HG03442 (cell line): ENCODE results near the gene CUEDC2.

ENCODE experiments used
- ATAC-seq: cut with Tn5 transposase; IDR thresholded peaks from one replicate; pipeline ENCODE4 v1.9.1; 2021; ENCODE audit warnings: mild to moderate bottlenecking, moderate library complexity; ENCODE audit not compliant: unreplicated experiment

The CUEDC2 gene

DNA sequence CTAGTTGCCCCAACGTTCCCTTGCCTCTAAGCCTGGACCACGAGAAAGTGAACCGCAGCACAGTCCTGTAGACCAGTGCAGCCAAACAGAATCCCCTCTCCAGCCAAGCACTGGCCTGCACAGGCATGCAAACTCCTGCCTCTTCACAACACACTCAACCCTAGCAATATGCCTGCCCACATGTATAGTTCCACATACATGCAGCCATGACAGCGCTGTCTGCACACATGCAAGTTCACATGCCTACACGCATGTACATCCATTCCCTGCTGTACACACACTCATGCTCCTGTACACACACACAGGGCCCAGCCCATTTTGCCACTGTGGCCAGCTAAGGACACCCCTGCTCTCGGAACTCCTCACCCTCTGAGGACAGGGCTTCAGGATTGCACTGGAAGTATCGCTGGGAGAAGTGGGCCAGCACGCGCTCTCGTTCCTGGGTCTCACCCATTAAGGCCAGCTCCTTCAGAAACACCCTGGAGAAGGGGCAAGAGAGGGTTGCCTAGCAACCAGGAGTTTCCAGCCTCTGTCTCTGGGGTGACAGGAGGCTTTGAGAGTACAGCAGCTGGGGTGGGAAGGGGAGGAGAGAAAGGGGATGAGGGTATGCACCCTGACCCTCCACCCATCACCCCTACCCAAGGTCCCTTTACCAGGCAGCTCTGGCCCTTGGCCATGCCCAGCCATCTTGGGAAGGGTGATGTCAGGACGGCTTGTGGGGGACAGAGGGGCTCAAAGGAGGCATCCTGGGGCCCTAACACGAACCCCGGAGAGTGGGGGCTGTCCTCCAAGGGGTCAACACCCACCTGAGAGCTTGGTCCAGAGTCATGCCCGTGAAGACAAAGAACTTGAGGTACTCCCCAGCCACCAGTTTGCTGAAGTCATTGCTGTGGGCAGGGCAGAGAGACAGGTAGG lies 20.8 kb downstream of the CUEDC2 start:
- ATAC-seq: no peak

DNA sequence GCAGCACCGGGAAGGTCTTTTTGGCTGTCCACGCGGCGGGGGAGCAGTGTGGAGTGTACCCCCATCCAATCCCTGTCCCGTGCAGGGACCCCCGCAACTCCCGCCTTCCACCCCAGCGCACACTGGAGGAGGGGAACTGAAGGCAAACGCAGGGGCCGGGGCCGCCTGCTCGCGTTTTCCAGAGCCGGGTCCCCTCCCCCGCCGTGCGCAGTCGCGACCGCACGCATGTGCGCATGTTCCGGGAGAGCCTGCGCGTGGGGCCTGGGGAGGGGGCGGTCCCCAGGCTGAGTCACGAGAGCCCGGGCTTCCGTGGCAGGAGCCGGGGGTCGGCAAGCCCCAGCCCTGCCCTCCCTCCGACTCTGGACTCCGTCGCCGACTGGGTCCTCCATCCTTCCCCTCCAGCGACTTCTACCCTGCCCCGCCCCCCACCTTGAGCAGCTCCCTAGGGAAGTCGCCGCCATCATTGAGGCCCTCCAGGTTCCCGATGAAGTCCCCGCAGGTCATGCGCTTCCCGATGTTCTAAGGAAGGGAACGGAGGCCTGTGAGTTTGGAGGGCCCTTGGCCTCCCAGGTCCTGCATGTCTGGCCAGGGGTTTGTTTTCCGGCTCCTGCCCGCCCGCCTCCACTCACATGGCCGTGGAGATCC lies 21.8 kb downstream of the CUEDC2 start:
- no peak for ATAC-seq

DNA sequence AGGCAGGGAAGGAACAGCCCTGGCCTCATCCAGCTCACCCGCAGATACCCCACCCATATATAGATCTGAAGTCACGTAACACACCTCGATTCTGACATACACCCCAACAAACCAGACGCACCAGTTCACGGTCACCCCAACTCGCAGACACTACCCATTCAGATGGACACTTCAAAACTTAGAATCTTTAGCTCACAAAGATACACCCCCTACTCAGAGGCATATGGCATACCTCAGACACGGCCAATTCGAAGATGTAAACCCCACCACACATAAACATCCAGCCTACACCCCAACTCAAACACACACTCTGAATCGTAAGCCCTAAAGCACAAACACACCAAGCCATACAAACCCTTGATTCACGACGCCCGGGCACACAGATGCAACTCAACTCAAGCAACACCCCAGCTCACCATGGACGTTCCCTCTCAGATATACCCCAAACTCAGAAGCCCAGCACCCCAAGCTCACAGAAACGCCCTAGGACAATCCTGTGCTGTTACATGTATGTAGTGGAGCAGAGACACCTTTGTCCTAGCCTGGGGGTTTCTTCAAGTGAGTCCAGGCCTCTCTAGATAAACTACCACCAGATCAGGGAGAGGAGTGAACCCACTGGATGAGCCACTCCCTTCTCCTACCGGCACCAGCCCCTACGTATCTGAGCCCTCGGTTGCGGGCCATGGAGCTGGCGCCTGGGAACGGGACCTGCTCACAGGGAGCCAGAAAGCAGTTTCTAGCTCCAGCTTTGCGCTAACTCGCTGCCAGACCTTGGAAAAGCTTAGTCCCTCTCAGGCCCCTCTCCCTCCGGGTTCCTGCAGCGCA lies 22.6 kb downstream of the CUEDC2 start:
- ATAC-seq: no peak

DNA sequence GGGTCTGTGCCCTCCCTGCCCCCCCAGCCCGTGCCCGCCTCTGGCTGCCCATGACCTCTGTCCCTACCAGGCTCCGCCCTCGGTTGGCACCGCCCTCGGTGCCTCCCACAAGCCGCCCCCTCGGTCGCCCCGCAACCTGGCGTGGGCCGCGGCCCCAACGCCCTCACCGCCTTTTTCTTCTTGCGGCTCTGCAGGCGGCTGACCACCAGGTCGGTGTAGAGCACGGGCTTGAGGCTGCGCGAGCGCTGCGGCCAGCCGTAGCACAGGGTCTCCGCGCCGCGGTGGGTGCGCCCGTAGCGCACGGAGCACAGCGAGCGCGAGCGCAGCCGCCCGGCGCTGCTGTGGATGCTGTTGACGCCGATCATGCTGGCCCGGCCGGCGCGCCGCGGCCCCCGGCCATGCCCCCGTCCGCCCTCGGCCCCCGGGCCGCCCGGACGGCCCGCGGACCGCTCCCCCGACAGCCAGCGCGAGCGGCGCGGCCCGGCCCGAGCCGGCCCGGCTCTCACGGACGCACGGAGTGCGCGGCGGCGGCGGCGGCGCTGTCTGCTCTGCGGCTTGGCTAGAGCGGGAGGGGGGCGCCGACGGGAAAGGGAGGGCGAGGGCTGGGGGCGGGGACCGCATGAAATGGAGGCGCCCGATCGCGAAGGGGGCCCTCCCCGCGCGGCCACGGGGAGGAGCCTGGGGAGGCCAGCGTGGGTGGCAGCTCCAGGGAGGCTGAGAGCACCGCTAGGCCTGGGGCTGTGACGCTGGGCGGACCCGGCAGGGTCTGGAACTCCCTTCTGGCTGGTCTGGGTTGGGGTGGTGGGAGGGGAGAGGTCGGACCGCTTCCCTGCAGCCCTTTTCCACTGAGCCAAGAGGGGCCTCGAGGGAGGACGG lies 23.4 kb downstream of the CUEDC2 start:
- ATAC-seq: no peak

DNA sequence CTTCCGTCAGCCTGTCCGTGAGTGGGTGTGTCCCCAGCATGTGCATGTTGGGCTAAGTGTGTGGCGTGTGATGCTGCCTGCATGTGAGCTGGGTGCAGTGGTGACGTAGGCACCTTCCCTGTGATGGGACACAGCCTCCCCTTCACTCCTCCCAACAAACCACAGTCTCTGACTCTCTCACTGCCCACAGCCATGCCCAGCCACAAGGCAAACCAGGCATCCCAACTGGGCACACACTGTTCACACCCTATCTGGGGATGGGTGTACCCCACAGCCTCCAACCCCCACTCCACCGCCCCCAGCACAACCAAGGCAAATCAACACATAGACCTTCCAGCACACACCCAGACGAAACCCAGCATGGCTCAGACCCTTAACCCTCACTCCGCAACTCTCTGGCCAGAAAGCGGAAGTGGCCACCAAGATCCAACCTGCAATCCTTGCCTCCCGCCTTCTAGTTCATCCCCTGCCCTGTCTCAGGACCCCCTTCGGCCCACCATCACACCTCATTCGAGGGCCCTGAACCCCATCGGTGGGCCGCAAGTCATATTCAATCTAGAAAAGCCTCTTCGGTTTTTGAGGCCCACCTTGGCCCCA lies 24.1 kb downstream of the CUEDC2 start:
- ATAC-seq: no peak

DNA sequence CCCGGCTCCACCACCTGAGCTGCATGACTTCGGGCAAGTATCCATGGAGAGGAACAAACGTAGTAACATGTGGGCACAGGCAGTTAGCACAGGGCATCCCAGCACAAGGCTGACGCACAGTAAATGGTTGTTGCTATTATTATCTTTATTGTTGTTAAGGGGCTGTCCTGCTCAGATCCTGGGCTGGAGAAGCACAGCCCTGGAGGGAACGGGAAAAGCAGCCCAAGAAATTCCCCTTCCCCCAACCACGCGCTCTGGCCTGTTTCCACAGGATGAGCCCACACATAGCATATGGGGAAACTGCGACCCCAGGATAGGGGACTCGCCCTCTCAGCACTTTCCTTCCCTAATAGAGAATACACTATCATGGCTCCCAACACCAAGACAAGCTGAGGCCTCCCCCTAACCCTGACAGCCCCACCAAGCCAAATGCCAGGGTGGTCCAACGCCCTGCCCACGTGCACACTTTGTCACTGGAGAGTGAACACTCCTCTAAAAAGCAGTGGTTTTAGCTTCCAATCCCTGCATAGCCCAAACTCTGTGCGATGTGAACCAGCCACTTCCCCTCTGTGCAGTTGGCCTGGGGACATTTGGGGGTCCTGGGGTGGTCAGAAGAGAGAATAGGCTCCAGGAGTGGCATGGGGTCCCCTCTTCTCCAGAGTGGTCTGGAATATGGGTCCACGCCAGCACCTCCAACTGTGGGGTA lies 24.8 kb downstream of the CUEDC2 start:
- ATAC-seq: no peak

DNA sequence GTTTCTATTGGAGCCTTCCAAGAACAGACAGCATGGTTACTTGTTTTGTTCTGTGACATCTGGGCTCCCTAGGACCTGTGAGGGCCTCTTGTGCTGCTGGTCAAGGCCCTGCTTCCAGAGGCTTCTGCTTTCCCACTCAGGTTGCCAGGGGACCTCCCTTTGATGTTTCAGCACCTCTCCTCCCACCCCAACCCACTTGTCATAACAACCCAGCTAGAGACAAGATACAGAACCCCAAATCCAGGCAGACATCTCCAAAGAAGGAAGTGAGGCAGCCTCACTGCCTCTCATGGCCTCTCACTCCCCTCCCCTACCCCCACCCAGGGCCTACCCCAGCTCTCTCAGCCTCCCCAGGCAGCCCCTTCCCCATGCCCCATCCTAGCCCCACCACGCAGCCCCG lies 25.6 kb downstream of the CUEDC2 start:
- no peak for ATAC-seq

DNA sequence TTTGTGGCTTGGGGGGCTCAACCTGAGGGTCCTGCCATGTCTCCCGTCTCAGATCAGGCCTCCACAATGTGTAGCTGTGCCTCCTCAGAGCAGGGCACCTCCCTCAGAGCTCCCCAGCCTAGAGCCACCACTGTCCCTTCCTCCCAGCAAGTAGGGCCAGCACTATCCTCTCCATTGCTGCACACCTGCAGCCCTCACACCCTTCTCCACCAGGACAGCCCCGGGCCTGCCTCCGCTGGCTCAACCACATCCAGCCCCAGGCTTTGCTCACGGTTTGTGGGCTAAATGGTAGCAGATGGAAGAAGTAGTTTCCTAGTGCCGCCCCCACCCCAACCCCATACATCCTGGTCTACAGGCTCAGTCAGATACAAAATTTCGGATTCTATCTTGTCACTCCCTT lies 26.7 kb downstream of the CUEDC2 start:
- no peak for ATAC-seq

DNA sequence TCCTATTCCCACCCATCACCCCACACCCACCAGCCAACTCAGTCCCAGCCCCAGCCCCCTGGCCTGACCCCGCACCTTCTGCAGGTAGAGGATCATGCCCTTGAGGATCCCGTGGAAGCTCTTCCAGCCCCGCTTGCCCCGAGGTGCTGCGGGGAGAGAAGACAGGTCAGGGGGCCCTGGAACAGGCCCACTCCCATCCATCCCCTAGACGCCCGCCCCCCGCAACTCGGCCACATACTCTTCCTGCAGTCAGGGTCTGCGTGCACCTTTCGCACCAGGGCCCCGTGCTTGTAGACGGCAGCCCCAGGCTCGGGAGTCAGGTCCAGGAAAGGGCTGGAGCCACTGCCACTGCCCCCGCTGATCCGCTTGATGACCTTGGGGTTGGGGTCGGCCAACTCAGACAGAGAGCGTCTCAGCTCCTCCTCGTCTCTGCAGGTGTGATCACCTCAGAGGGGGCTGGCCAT lies 27.2 kb downstream of the CUEDC2 start:
- ATAC-seq: no peak

DNA sequence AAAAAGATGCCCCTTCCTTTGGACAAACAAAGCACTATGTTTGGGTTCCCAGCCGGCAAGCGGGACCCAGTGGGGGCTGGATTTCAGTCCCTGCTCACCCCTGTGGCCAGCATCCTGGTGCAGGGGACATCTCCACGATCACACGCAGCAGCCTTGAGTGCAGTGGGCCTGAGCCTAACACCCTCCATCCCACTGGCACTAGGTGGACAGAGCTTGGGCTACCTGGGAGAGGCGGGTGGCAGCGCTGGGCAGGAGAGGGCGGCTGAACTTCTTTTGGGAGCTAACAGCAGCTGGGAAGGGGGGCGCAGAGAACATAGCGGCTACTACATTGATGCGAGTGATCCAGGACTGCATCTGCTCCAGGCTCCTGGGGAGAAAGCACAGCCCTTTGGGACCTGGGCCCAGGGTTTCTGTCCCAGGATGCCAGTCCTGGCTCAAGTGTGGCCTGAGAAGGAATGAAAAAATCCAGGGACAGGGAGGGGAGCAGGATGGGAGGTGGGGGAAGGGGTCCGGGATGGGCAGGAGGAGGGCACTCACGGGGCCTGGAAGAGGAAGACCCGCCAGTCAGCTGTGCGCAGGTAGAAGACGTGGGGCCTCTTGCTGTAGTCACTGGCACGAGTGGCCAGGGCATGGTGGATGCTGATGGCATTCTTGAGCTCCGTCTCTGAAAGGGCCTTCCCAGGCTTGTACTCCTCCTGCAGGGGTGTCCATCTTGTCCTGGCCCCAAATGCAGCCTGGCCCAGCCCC lies 27.8 kb downstream of the CUEDC2 start:
- no peak for ATAC-seq

DNA sequence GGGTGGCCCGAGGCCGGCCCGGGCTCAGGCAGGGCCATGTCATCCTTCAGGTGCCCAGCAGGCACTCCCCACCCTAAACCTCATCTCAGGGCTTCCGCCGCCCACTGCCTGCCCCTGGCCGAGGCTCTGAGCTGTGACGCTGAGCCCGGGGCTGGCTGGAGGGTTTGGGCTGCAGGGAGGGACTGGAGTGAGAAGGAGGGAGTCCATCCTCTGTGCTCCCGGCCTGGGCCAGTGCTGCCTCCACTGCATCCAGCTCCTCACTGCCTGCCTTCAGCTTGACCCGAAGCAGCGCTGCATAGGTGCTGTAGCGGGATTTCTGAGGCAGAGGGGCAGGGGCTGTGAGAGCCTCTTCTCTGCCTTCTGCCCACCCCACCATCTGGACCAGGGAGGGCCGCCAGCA lies 29.3 kb downstream of the CUEDC2 start:
- ATAC-seq: no peak

DNA sequence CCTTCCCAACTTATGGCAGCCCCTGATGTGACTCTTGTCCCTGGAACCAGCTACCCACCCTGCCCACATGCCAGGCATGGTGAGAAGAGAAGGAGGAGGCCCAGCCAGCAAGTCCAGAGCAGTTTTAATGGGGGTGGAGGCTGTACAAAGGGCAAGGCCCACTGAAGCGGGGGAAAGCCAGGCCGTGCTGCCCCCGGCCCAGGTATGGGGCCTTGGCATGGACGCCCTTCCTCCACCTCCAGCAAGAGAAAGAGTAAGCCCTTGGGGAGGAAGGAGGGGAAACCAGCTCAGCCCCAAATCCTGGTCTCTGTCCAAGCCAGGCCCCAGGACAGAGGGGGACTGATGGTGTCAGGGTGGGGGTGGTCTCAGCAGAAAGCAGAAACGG lies 29.9 kb downstream of the CUEDC2 start:
- ATAC-seq: no peak

DNA sequence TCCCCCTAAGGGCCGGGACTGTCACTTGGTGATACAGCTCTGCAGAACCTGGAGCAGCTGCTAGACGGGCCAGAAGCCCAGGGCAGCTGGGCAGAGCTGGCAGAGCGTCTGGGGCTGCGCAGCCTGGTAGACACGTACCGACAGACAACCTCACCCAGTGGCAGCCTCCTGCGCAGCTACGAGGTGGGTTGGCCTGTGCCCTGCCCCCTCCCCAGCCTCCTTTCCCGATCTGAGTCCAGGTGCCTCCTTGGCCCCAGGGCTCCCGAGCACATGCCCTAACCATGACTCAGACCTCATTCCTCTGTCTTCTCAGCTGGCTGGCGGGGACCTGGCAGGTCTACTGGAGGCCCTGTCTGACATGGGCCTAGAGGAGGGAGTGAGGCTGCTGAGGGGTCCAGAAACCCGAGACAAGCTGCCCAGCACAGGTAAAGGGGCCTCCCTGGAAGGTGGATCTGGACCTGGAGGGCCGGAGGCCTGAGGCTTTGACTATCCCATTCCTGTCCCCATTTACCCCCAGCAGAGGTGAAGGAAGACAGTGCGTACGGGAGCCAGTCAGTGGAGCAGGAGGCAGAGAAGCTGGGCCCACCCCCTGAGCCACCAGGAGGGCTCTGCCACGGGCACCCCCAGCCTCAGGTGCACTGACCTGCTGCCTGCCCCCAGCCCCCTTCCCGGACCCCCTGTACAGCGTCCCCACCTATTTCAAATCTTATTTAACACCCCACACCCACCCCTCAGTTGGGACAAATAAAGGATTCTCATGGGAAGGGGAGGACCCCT lies 30.5 kb downstream of the CUEDC2 start:
- ATAC-seq: no peak

DNA sequence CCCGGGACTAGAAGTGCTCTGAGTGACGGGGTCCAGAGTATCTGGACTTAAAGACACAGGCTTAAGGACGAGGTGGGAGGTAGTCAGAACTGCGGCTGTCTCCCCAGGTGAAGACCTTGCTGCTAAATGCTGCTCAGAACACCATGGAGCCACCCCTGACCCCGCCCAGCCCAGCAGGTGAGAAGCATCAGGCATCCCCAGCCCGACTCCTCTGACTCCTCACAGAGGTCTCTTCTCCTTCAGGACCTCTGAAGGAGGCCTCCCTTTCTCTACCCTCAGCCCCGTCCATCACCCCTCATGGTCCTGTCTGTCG lies 31.1 kb downstream of the CUEDC2 start:
- ATAC-seq: no peak

DNA sequence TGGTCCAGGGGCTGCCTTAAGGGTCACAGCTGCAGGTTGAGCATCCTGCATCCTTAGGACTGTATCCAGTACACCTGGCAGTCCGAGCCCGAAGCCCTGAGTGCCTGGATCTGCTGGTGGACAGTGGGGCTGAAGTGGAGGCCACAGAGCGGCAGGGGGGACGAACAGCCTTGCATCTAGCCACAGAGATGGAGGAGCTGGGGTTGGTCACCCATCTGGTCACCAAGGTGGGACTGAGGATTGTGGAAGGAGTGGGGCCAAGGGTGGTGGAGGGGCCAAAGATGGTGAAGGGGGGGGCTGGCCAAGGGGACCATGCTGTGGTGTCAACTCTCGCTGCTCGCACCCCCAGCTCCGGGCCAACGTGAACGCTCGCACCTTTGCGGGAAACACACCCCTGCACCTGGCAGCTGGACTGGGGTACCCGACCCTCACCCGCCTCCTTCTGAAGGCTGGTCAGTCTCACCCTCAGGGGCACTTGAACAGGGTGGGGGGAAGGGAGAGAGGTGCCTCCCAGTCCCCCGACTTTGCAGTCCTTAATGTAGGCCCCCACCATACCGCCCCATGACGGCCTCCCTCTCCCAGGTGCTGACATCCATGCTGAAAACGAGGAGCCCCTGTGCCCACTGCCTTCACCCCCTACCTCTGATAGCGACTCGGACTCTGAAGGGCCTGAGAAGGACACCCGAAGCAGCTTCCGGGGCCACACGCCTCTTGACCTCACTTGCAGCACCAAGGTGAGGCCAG lies 31.6 kb downstream of the CUEDC2 start:
- ATAC-seq: no peak

DNA sequence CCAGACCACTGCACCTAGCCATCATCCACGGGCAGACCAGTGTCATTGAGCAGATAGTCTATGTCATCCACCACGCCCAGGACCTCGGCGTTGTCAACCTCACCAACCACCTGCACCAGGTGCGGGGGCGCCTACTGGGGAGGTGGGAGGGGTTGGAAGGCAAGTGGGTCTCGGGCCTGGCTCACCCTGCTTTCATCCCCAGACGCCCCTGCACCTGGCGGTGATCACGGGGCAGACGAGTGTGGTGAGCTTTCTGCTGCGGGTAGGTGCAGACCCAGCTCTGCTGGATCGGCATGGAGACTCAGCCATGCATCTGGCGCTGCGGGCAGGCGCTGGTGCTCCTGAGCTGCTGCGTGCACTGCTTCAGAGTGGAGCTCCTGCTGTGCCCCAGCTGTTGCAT lies 32.3 kb downstream of the CUEDC2 start:
- no peak for ATAC-seq

DNA sequence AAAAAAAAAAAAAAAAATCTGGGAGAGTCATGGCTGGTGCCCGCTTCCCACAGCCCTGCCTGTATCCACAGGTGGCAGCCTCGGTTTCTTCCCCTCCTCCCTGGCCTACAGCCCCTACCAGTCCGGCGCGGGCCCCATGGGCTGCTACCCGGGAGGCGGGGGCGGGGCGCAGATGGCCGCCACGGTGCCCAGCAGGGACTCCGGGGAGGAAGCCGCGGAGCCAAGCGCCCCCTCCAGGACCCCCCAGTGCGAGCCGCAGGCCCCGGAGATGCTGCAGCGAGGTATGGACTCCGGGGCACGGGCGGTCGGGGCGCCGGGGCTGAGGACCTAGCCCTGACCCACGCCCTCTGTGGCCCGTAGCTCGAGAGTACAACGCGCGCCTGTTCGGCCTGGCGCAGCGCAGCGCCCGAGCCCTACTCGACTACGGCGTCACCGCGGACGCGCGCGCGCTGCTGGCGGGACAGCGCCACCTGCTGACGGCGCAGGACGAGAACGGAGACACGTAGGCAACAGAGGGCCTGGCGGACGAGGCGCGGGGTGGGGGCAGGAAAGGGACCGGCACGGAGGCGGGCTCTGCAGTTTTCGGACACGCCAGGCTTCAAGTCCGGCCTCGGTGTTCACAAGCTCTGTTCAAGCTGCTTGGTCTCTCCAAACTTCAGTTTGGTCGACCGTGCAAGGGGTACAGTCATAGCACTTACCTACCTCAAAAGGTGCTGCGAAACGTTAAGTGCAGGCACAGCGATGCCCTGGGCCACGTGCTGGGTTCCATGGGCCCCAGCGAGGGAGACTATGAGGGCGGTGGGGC lies 33.0 kb downstream of the CUEDC2 start:
- peak; percentile 37 for ATAC-seq
